CD4-positive, alpha-beta T cell treated with Interleukin-10 for 1 hour (primary cell): Measurements from ENCODE around the gene FOSB.

ENCODE experiments used
- DNase-seq: peaks from one replicate; pipeline ENCODE4 v3.0.0-alpha.2; 2020

The FOSB gene

GRCh38 chr19:45485305-45486077, 17.7 kb downstream of the FOSB start:
- DNase-seq, result peak; percentile 97

DNA sequence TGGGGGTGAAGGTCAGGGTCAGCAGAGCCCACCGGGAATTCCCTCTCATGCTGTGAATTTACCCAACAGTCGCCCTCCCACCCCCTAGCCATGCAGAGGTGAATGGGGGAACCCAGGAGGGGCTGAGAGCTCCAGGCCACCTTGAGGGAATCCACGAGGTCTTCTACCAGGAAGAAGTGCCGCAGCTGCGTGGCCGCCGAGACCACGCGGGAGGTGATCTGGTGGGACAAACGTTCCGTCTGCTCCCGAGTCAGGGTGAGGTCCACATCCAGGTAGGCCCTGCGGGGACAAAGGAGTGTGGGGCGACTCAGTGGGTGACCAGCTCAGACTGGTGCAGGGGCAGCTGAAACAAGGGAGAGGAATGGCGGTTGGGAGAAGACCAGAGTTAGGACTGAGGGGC, 20.9 kb downstream of the FOSB start:
- DNase-seq, result no peak

DNA sequence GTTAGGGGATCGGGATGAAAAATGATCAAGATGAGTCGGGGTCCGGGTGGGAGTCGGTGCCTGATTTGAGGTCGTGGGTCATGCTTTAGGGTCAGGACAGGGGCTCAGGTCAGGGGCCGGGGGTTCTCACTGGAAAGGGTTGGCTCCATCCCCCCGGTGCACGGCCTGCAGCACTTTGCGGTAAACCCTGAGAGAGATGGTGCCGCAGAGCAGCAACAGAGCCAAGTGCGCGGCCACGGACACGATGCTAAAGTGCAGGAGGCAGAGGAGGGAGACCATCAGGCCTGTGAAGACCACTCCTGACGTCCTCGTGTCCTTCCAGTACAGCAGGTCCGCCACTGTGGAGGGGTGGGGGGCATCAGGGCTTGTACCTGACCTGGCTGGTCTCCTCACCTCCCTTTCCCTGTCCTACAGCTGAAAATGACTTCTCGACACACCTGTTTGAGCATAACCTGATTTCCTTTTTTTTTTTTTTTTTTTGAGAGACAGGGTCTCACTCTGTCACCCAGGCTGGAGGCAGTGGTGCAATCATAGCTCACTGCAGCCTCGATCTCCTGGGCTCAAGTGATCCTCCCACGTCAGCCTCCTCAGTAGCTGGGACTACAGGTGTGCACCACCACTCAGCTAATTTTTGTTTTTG, 21.5 kb downstream of the FOSB start:
- DNase-seq, result no peak

DNA sequence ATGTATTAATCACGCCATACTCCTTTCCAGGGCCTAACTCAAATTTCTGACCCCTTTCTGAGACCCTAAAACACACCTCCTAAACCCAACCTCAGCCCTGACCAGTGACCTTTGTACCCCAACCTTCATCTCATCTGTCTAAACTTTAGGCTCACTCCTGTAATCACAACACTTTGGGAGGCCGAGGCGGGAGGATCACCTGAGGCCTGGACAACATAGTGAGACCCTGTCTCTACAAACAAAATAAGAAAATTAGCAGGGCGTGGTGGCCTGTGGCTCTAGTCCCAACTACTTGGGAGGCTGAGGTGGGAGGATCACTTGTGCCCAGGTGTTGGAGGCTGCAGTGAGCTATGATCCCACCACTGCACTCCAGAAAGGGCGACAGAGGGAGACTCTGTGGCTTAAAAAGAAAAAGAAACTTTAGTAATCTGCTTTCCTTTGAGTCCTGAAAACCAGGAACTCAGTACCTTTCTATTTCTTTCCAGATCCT, 24.4 kb downstream of the FOSB start:
- DNase-seq, result no peak

DNA sequence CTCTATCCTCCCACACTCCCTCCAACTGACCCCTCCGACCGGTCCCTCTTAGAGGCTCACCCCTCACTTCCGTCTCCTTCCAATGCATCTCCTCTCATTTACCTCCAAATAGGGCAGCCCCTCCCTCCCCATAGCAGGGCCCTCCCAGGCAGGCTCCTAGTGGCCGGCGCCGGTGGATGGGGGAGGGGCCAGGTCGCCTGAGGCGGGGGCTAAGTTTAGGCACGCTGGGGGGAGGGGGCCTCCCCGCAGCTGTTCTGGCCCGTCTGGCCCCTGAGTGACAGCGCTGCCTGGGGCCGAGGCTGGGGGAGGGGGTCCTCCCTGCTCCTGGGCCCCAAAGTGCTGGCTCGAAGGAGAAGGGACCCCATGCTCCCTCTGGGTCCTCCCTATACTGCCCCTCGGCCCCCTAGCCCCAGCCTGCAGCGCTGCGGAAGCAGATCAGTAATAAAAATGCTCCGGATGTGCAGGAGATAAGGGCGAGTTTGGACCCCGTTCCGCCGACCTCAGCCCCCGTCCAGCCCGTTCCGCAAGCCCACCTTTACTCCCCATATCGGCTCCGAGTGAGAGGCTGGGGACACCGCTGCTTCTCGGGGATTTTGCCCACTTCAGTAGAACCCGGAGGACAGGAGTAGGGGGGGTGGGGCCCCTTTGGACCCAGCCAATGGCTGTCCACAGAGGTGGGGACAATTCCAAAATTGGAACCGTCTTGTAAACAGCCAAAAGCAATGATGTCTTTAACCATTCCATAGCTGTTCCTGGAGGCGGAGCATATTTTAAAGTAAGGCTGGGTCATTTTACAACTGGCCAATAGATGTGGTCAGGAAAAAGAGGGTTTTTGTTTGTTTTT, 25.1 kb downstream of the FOSB start:
- DNase-seq, result no peak

DNA sequence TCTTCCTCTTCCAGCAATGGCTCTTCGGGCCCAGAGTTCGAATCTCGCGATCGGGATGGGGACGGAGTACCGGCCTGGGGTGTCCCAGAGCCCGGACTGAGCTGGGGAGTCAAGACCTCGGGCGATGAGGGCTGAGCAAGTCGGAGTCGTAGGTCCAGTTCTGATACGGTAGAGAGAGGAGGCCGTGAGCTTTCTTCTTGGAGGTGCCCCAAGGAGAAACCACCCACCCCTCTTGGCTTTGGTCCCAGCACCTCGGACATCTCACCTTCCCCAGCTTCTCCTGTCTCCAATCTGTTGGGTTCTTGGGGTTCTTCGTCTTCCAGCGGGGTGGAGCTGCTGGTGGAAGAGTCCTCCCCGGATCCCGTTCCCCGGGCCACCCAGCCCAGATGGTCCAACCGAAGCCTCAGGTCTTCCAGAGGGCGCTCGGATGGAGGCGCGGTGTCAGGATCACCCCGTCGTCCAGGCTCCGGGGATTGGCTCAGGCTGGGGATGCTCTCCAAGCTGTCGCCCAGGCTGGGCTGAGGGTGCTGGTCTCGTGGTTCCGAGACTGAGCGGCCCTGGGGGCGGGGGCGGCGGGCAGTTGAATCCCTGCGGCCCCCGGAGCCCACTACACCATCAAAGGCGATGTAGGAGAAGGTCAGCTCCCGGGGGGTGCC, 26.6 kb downstream of the FOSB start:
- DNase-seq, result no peak

DNA sequence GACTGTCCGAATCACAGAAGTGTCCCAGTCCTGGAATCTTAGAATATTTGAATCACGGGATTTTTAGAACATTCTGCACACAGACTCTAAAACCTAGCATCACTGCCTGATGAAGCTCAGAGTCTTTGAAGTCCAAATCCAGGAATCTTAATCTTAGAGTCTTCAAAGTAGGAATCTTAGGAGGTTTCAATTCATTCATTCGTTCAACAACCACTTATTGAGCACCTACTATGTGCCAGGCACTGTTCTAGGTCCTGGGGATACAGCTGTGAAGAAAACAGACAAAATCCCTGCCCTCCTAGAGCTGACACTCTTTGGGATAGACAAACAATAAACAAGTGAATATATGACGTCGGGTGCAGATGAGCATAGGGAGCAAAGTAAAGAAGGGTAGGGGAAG, 27.4 kb downstream of the FOSB start:
- no peak for DNase-seq

GRCh38 chr19:45496349-45496953, 28.7 kb downstream of the FOSB start:
- DNase-seq, result peak; percentile 47

DNA sequence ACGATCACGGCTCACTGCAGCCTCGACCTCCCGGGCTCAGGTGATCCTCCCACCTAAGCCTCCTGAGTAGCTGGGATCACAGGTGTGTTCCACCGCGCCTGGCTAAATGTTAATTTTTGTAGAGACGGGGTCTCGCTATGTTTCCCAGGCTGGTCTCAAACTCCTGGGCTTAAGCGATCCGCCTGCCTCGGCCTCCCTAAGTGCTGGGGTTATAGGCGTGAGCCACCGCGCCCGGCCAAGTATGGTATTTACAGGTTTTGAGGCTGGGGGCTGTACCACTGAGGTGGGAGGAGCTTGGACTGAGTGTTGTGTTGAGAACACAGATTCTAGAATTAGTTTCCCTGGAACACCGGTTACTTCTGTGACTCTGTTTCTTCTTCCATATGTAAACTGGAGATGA, 30.0 kb downstream of the FOSB start:
- no peak for DNase-seq

GRCh38 chr19:45498411-45499195, 30.8 kb downstream of the FOSB start, which contains the start of gene PPM1N:
PPM1N (plus strand) TSS chr19:45498443; CDS start chr19:45498473, 30 bp downstream.
- peak; percentile 74 for DNase-seq

DNA sequence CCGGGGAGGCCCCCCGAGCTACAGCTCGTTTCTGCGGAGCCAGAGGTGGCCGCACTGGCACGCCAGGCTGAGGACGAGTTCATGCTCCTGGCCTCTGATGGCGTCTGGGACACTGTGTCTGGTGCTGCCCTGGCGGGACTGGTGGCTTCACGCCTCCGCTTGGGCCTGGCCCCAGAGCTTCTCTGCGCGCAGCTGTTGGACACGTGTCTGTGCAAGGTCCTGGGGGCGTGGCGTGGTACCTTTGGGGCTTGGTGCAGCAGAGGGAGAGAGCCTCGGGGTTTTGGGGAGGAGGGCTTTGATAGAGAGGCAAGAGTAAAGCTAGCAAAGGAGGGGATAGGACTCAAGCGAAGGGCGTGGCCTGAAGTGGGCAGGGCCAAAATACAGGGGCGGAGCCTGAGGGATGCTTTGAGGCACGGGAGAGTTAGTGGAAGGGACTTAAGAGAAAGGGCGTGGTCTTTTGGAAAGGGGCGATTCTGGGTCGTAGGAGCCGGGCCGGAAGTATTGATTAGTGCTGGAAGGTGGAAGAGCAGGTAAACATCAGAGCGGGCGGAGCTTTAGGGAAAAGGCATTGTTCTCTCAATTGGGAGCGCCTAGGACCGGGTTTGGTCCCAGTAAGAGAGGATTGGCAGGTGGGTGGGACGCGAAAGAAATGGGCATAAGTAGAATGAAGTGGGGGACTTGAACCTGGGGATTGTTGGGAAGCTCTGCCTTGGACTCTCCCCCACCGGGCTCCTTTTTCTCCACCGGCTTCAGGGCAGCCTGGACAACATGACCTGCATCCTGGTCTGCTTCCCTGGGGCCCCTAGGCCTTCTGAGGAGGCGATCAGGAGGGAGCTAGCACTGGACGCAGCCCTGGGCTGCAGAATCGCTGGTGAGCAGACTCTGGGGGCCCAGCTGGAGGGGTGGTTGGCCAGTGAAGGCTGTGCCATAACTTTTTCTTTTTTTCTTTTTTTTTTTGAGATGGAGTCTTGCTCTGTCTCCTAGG, 31.7 kb downstream of the FOSB start:
- peak; percentile 78 for DNase-seq

DNA sequence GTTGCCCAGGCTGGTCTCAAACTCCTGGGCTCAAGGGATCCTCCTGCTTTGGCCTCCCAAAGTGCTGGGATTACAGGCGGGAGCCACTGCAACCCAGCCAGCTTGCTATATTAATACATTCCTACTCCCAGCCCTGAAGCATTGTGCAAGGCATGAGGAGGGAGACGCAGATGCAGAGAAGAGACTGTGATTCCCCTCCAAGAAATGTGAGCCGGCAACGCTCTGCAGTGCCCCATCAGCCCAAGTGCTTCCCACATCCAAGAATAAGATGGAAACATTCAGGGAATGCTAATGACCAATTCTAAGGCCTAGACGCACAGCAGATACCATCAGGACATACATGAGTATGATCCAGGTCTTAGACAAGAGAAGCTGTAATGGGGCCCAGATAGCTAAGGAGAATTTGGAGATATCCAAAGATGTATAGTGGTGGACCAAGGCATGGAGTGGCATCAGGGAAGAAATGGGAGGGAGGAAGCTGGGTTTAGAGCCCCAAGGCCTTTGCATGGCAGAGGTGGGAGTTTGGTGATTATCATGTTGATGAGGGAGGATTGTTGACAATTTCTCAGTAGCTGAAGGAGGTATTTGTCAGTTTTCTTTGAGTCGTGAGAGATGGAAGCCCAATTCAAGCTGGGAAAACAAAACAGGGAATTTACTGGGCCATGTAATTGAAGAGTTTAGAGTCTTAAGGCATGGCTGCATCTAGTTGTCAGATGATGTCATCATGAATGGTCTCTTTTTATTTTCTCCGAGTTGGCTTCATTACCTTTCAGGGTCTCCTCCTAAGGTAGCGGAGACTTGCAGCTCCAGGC, 33.3 kb downstream of the FOSB start:
- DNase-seq, result no peak

DNA sequence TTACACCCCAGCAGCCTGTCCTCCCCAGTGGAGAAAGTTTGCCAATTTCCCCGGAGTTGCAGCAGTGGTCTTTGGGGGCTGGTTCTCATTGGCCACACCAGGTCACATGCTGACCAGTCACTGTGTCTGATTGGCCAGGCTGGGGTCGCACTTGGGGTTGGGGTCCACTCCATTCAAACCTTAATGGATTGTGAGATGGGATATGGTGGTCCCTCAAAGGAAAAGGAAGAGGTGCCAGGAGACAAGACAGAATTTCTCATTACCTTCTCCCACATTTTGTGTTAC, 33.9 kb downstream of the FOSB start:
- no peak for DNase-seq

- DNase-seq, result no peak
Observed at GRCh38 chr19:45502111-45502510, 34.3 kb downstream of the FOSB start.

DNA sequence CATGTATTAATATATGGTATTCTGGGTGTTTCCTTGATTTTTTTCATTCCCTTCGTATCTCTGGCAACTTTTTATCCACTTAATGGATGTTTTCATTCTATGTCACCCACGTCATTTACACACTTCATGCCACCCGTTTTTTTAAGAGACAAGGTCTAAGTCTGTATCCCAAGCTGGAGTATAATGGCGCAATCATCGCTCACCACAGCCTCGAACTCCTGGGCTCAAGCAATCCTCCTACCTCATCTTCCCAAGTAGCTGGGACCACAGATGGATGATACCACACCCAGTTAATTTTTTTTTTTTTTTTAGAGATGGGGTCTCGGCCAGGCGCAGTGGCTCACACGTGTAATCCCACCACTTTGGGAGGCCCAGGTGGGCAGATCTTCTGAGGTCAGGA, 36.1 kb downstream of the FOSB start:
- DNase-seq, result no peak

DNA sequence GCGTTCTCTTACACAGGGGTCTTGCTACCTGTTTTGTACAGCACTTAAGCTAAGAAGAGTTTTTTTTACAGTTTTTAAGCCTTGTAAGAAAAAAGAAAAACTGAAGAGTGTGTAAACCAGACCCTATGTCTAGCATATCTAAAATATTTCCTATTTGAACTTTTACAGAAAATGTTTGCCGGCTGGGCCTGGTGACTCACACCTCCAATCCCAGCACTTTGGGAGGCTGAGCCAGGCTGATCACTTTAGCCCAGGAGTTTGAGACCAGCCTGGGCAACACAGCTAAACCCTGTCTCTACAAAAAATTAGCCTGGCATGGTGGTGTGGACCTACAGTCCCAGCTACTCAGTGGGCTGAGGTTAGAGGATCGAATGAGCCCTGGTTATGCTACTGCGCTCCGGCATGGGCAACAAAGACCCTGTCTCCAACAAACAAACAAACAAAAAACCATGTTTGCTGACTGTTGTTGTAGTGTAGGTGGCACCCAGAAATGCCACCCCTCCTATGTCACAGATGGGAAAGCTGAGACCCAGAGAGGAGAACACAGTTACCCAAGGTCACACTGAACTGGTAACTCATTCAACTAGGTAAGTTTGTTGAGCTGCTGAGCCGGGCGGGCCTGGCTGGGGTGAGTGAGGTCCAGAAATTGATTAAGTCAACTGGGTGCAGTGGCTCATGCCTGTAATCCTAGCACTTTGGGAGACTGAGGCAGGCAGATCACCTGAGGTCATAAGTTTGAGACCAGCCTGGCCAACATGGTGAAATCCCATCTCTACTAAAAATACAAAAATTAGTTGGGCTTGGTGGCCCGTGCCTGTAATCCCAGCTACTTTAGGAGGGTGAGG, 37.6 kb downstream of the FOSB start:
- DNase-seq, result no peak

DNA sequence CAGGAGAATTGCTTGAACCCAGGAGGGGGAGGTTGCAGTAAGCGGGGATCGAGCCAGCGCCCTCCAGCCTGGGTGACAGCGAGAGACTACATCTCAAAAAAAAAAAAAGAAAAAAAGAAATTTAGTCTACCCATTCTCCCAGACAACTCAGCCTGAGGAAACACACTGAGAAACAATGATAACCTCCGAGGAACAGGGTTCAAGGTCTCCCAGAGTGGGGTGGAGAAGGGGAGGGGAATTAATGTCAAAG, 38.1 kb downstream of the FOSB start:
- no peak for DNase-seq

DNA sequence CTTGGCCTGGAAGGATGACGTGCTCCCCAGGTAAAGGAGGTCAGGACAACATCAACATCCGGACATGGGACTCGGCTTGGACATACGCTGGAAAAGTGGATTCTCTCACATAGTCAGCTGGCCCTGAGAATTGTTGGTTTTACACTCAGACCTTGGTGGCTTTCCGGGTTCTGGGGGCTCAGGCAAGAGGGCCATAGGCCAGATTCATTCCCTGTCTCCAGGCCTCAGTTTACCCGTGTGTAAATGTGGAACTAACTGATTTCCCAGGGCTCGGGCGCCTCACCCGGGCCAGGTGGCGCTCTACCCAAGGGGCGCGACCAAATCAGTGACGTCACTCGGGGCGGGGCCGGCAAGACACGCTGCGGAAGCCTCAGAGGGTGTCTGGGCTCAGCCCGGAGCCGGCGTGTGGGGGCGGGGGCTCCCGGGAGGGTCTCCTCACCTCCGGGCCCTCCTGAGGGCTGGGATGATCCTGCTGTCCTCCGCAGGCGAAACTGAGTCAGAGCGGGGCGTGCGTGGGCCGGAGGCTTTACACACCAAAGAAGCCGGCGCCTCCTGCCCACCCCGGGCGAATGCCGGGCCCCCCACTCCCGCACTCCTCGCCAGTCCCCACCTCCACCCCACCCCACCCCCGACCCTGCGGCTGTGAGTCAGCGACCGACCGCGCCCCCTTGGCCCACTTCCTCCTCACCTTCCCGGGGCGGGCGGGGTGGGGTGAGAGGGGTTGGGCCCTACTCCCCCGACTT, 38.6 kb downstream of the FOSB start:
- peak; percentile 96 for DNase-seq
